GM20000 (cell line): Measurements from ENCODE around the gene UBE2G1.

Source experiments
- DNase-seq: peaks from one replicate; pipeline ENCODE4 v3.0.0; 2012; ENCODE audit warnings: low spot score
- CTCF ChIP-seq: IDR thresholded peaks from 2 replicates; pipeline ENCODE4 v1.5.1; 2012; ENCODE audit warnings: mild to moderate bottlenecking, control low read depth; ENCODE audit errors: extremely low read depth, missing control alignments

The UBE2G1 gene

GRCh38 chr17:4405699-4406098 lies 39.2 kb upstream of the UBE2G1 start:
- no peak for TF ChIP-seq CTCF
- DNase-seq = no peak

- no peak for TF ChIP-seq CTCF
- no peak for DNase-seq
These were observed 38.7 kb upstream of the UBE2G1 start for GRCh38 chr17:4405038-4405669.

- DNase-seq = no peak
- no peak for TF ChIP-seq CTCF
These were observed 31.4 kb upstream of the UBE2G1 start for GRCh38 chr17:4397840-4398239.

- no peak for TF ChIP-seq CTCF
- DNase-seq = no peak
These were observed 28.6 kb upstream of the UBE2G1 start for GRCh38 chr17:4395111-4395478.

GRCh38 chr17:4394208-4395110 lies 28.0 kb upstream of the UBE2G1 start:
- no peak for DNase-seq
- TF ChIP-seq CTCF = no peak

- TF ChIP-seq CTCF = no peak
- no peak for DNase-seq
These were observed 27.3 kb upstream of the UBE2G1 start for GRCh38 chr17:4393806-4394205.

GRCh38 chr17:4389079-4389478 lies 22.6 kb upstream of the UBE2G1 start:
- TF ChIP-seq CTCF = no peak

More at GRCh38 chr17:4389079-4389478, 22.6 kb upstream of the UBE2G1 start:
- DNase-seq = no peak
